Glutamatergic neuron (in vitro differentiated cells): ENCODE results near the gene GPBP1L1. TPM values are rescaled to one million over a fixed set of nuclear protein-coding genes. Genes with fewer than 3 reads are reported as not detected.
A peak's percentile ranks its signal among the peaks of the same experiment; 100 is the strongest.

Experiments used
- DNase-seq: peaks from one replicate; pipeline ENCODE4 v3.0.0; 2022
- H3K27ac Mint-ChIP-seq: one replicate; pipeline ENCODE4 v1.8.0; 2020; ENCODE audit warnings: mild to moderate bottlenecking, mixed read lengths, inconsistent platforms; ENCODE audit not compliant: unreplicated experiment
- H3K27me3 Mint-ChIP-seq: one replicate; pipeline ENCODE4 v1.8.0; 2020; ENCODE audit warnings: mild to moderate bottlenecking, moderate library complexity, mixed read lengths, inconsistent platforms; ENCODE audit not compliant: unreplicated experiment
- H3K36me3 Mint-ChIP-seq: one replicate; pipeline ENCODE4 v1.8.0; 2020; ENCODE audit warnings: mild to moderate bottlenecking, mixed read lengths, inconsistent platforms; ENCODE audit not compliant: unreplicated experiment
- H3K4me1 Mint-ChIP-seq: one replicate; pipeline ENCODE4 v1.8.0; 2020; ENCODE audit warnings: mild to moderate bottlenecking, low read depth, mixed read lengths, inconsistent platforms; ENCODE audit not compliant: unreplicated experiment
- H3K4me3 Mint-ChIP-seq: one replicate; pipeline ENCODE4 v1.8.0; 2020; ENCODE audit warnings: mild to moderate bottlenecking, mixed read lengths, inconsistent platforms; ENCODE audit not compliant: unreplicated experiment
- H3K9me3 Mint-ChIP-seq: one replicate; pipeline ENCODE4 v1.8.0; 2020; ENCODE audit warnings: mild to moderate bottlenecking, moderate library complexity, mixed read lengths, inconsistent platforms; ENCODE audit not compliant: unreplicated experiment
- CTCF ChIP-seq: fragments of 200-600 bp; sonication (generic); IDR thresholded peaks from one replicate; pipeline ENCODE4 v1.5.0; 2021; ENCODE audit not compliant: partially characterized antibody, unreplicated experiment
- total RNA-seq: library from RNA; stranded (reverse); fragmentation: NEBNext Ultra II Directional; extraction: Animal tissue kit (Norgen Biotek cat#: 25700); gene quantifications from one replicate; pipeline ENCODE4 v1.2.1, GENCODE V29; 2021; ENCODE audit not compliant: unreplicated experiment

GPBP1L1 gene
- total RNA-seq, 1 donor from 2014 or later, result 103 TPM

- DNase-seq, result no peak
- TF ChIP-seq CTCF, result no peak
- H3K4me1 Mint-ChIP-seq, result peaks cover 7% of the 10 kb centered on the region
- no peaks in the 10 kb centered on the region for H3K36me3 Mint-ChIP-seq
- H3K9me3 Mint-ChIP-seq, result peaks cover 2% of the 10 kb centered on the region
- H3K27me3 Mint-ChIP-seq, result no peaks in the 10 kb centered on the region
- H3K4me3 Mint-ChIP-seq, result no peak overlapping the region
- no peak overlapping the region for H3K27ac Mint-ChIP-seq
Measured at GRCh38 chr1:45674478-45674877, 11.9 kb downstream of the GPBP1L1 start.

- no peak overlapping the region for H3K4me3 Mint-ChIP-seq
- H3K36me3 Mint-ChIP-seq, result no peaks in the 10 kb centered on the region
- peaks cover 5% of the 10 kb centered on the region for H3K4me1 Mint-ChIP-seq
- no peak for TF ChIP-seq CTCF
- no peaks in the 10 kb centered on the region for H3K27me3 Mint-ChIP-seq
- H3K9me3 Mint-ChIP-seq, result peaks cover 2% of the 10 kb centered on the region
- no peak overlapping the region for H3K27ac Mint-ChIP-seq
- DNase-seq, result no peak
Measured at GRCh38 chr1:45673956-45674355, 12.4 kb downstream of the GPBP1L1 start.

- peaks cover 3% of the 10 kb centered on the region for H3K4me1 Mint-ChIP-seq
- peak overlapping the region; percentile 10 for H3K27ac Mint-ChIP-seq
- H3K9me3 Mint-ChIP-seq, result peaks cover 2% of the 10 kb centered on the region
- no peak for DNase-seq
- TF ChIP-seq CTCF, result no peak
- no peak overlapping the region for H3K4me3 Mint-ChIP-seq
- H3K36me3 Mint-ChIP-seq, result no peaks in the 10 kb centered on the region
- no peaks in the 10 kb centered on the region for H3K27me3 Mint-ChIP-seq
Measured at GRCh38 chr1:45669859-45670655, 16.3 kb downstream of the GPBP1L1 start.

GRCh38 chr1:45669379-45669778 lies 17.0 kb downstream of the GPBP1L1 start:
- Mint-ChIP-seq H3K27ac (no peak overlapping the region), H3K9me3 (peaks cover 2% of the 10 kb centered on the region), H3K27me3 (no peaks in the 10 kb centered on the region), H3K4me1 (peaks cover 3% of the 10 kb centered on the region), H3K4me3 (no peak overlapping the region), H3K36me3 (no peaks in the 10 kb centered on the region)
- DNase-seq, result no peak
- no peak for TF ChIP-seq CTCF

- Mint-ChIP-seq H3K36me3 (no peaks in the 10 kb centered on the region), H3K4me1 (peaks cover 3% of the 10 kb centered on the region), H3K27ac (no peak overlapping the region), H3K9me3 (peaks cover 2% of the 10 kb centered on the region), H3K4me3 (no peak overlapping the region), H3K27me3 (no peaks in the 10 kb centered on the region)
- no peak for DNase-seq
- TF ChIP-seq CTCF, result no peak
Measured at GRCh38 chr1:45668526-45668925, 17.8 kb downstream of the GPBP1L1 start.
